A549 (cell line): ENCODE data around the gene FAM149B1.

ENCODE experiments used
- CTCF ChIP-seq: fragments of >200 bp; sonication (Bioruptor Twin); formaldehyde crosslinking; IDR thresholded peaks from 3 replicates; pipeline ENCODE4 v1.5.1; 2016
- HOXB13 ChIP-seq: fragments of 250-450 bp; sonication (Bioruptor Pico); IDR thresholded peaks from 2 replicates; pipeline ENCODE4 v1.5.0; 2020; ENCODE audit warnings: low read depth, mild to moderate bottlenecking, moderate library complexity
- POLR2A ChIP-seq: IDR thresholded peaks from 2 replicates; pipeline ENCODE4 v1.6.1; 2012; ENCODE audit warnings: mild to moderate bottlenecking, low read length
- USF2 ChIP-seq: fragments of 450-650 bp; IDR thresholded peaks from 2 replicates; pipeline ENCODE4 v1.6.1; 2014; ENCODE audit warnings: antibody characterized with exemption

- TF ChIP-seq POLR2A: no peak
- no peak; the same call in 2 of the 3 replicates for TF ChIP-seq CTCF
- no peak for TF ChIP-seq HOXB13 (CRISPR knock-in tag)
- TF ChIP-seq USF2: no peak
These were observed 515 bp downstream of the FAM149B1 start for GRCh38 chr10:73168465-73168803.
